HL-60 (cell line): Measurements from ENCODE around the gene RIMBP3C.
"Not testable (repeated sequence)": the region's sequence is repeated elsewhere in the genome, so short reads cannot be mapped to it uniquely, and the experiment has no call there.

Experiments
- CTCF ChIP-seq: IDR thresholded peaks from one replicate; pipeline ENCODE4 v1.5.1; 2011; ENCODE audit warnings: low read length, control low read depth, inconsistent platforms; ENCODE audit not compliant: insufficient read depth
- GABPA ChIP-seq: IDR thresholded peaks from 2 replicates; pipeline ENCODE4 v1.6.1; 2012; ENCODE audit warnings: low read depth
- POLR2AphosphoS5 ChIP-seq: IDR thresholded peaks from 2 replicates; pipeline ENCODE4 v1.6.1; 2012; ENCODE audit warnings: low read depth
- SPI1 ChIP-seq: IDR thresholded peaks from 2 replicates; pipeline ENCODE4 v1.6.1; 2012; ENCODE audit warnings: low read depth, mild to moderate bottlenecking, borderline replicate concordance
- TF ChIP-seq, protein P1 (sequence below): IDR thresholded peaks from 2 replicates; pipeline ENCODE4 v1.6.1; 2012; ENCODE audit warnings: low read depth; ENCODE audit not compliant: insufficient replicate concordance

DNA sequence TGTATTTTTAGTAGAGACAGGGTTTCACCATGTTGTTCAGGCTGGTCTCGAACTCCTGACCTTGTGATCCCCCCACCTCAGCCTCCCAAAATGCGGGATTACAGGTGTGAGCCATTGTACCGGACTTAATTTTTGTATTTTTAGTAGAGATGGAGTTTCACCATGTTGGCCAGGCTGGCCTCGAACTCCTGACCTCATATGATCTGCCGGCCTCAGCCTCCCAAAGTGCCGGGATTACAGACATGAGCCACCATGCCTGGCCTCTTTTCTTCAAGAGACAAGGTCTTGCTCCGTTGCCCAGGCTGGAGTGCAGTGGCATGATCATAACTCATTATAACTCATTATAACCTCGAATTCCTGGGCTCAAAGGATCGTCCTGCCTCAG is 29.4 kb upstream of the RIMBP3C start:
- TF ChIP-seq CTCF, POLR2AphosphoS5, SPI1, GABPA: not testable (repeated sequence)
- TF ChIP-seq, protein P1, sequence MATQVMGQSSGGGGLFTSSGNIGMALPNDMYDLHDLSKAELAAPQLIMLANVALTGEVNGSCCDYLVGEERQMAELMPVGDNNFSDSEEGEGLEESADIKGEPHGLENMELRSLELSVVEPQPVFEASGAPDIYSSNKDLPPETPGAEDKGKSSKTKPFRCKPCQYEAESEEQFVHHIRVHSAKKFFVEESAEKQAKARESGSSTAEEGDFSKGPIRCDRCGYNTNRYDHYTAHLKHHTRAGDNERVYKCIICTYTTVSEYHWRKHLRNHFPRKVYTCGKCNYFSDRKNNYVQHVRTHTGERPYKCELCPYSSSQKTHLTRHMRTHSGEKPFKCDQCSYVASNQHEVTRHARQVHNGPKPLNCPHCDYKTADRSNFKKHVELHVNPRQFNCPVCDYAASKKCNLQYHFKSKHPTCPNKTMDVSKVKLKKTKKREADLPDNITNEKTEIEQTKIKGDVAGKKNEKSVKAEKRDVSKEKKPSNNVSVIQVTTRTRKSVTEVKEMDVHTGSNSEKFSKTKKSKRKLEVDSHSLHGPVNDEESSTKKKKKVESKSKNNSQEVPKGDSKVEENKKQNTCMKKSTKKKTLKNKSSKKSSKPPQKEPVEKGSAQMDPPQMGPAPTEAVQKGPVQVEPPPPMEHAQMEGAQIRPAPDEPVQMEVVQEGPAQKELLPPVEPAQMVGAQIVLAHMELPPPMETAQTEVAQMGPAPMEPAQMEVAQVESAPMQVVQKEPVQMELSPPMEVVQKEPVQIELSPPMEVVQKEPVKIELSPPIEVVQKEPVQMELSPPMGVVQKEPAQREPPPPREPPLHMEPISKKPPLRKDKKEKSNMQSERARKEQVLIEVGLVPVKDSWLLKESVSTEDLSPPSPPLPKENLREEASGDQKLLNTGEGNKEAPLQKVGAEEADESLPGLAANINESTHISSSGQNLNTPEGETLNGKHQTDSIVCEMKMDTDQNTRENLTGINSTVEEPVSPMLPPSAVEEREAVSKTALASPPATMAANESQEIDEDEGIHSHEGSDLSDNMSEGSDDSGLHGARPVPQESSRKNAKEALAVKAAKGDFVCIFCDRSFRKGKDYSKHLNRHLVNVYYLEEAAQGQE, result not testable (repeated sequence)
